Measurements from ENCODE around the gene CMTM6. TPM values are rescaled to one million over a fixed set of nuclear protein-coding genes. Genes with fewer than 3 reads are reported as not detected.

The CMTM6 gene
- total RNA-seq, 1 donor: 155 TPM

DNA sequence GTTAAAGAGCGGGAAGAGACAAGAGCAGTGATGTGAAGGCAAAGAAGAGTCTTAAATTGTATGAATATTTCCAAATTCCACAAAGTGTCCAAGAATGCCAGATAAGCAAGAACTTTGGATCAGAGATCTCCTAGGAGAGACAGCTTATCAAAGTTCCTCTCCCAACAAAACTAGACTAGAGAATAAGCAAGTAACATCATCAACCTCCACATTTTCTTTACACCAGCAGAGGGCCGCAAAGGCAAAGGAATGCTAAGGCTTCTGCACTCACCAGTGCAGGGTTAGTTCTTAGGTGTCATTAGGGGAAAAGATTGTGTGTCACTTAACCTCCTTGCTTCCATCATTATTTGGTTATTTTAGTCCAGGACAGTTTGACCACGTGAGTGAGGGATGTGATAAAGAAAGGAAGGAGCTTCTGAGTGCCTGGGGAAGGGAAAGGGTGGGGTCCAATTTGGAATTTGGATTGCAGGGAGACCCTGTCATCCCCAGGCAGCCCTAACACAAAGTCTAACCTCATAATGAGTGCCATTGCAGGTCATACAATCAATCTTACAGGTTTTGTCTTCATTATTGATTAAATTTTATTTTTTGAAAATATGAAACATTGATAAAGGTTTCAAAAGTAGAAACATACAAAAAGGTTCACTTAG lies 7.5 kb upstream of the CMTM6 start:
- no peaks in the 10 kb centered on the region for H3K9me3 ChIP-seq (ENCODE audit: low read depth, low read length)
- H3K4me1 ChIP-seq (ENCODE audit: insufficient read depth, low read length): no peaks in the 10 kb centered on the region
- H3K27me3 ChIP-seq (ENCODE audit: insufficient read depth, low read length): no peaks in the 10 kb centered on the region
- no peak overlapping the region for H3K4me3 ChIP-seq (ENCODE audit: low read length)

- H3K27me3 ChIP-seq (ENCODE audit: insufficient read depth, low read length): no peaks in the 10 kb centered on the region
- H3K9me3 ChIP-seq (ENCODE audit: low read depth, low read length): no peaks in the 10 kb centered on the region
- no peaks in the 10 kb centered on the region for H3K4me1 ChIP-seq (ENCODE audit: insufficient read depth, low read length)
- H3K4me3 ChIP-seq (ENCODE audit: low read length): no peak overlapping the region
Measured at GRCh38 chr3:32508711-32509110, 6.1 kb upstream of the CMTM6 start.

- Histone ChIP-seq H3K9me3 (ENCODE audit: low read depth, low read length) (no peaks in the 10 kb centered on the region), H3K27me3 (ENCODE audit: insufficient read depth, low read length) (no peaks in the 10 kb centered on the region), H3K4me1 (ENCODE audit: insufficient read depth, low read length) (peaks cover 9% of the 10 kb centered on the region), H3K4me3 (ENCODE audit: low read length) (no peak overlapping the region)
Measured at GRCh38 chr3:32506466-32506865, 3.8 kb upstream of the CMTM6 start.

GRCh38 chr3:32502946-32503286 lies 264 bp upstream of the CMTM6 start:
- Histone ChIP-seq H3K4me1 (ENCODE audit: insufficient read depth, low read length) (peaks cover 34% of the 10 kb centered on the region), H3K9me3 (ENCODE audit: low read depth, low read length) (no peaks in the 10 kb centered on the region), H3K4me3 (ENCODE audit: low read length) (peak overlapping the region; percentile 94), H3K27me3 (ENCODE audit: insufficient read depth, low read length) (no peaks in the 10 kb centered on the region)

DNA sequence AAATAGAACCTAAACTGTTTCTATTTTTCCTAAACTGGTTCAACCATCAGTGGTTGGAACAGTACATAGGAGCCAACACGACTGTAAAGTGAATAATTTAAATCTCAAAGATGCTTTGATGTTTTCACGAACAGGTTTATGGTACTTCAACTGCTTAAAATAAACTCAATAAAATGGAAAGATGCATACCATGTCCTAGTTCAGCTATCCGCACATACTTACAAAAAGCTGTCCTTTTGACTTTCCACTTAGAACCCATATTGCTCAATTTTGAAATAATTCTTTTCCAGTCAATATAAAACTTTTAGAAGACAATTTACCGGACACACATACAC lies 902 bp downstream of the CMTM6 start:
- Histone ChIP-seq H3K4me1 (ENCODE audit: insufficient read depth, low read length) (peaks cover 42% of the 10 kb centered on the region), H3K27me3 (ENCODE audit: insufficient read depth, low read length) (no peaks in the 10 kb centered on the region), H3K4me3 (ENCODE audit: low read length) (peak overlapping the region; percentile 94), H3K9me3 (ENCODE audit: low read depth, low read length) (no peaks in the 10 kb centered on the region)

GRCh38 chr3:32500880-32501782 lies 1.5 kb downstream of the CMTM6 start:
- H3K9me3 ChIP-seq (ENCODE audit: low read depth, low read length): no peaks in the 10 kb centered on the region
- H3K27me3 ChIP-seq (ENCODE audit: insufficient read depth, low read length): no peaks in the 10 kb centered on the region
- peaks cover 46% of the 10 kb centered on the region for H3K4me1 ChIP-seq (ENCODE audit: insufficient read depth, low read length)
- H3K4me3 ChIP-seq (ENCODE audit: low read length): peak overlapping the region; percentile 94

GRCh38 chr3:32500231-32500630 lies 2.4 kb downstream of the CMTM6 start:
- Histone ChIP-seq H3K27me3 (ENCODE audit: insufficient read depth, low read length) (no peaks in the 10 kb centered on the region), H3K9me3 (ENCODE audit: low read depth, low read length) (no peaks in the 10 kb centered on the region), H3K4me3 (ENCODE audit: low read length) (no peak overlapping the region), H3K4me1 (ENCODE audit: insufficient read depth, low read length) (peaks cover 54% of the 10 kb centered on the region)

DNA sequence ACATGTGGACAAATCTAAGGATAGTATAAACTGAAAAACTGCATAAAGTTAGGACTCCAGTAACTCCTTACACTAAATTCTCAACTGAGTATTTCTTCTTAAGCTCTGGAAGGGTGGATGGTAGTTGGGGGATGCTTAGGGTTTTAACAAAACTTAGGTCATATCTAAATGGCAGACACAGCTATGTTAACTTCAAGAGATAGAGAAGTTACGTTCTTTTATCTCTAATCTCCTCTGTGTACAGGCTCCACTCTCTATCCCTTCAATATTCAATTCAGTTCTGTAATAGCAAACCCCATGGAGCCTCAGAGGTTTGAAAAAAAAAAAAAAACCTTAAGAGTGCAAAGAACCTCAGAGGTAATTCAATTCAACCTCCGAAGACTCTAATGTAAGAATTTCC lies 3.1 kb downstream of the CMTM6 start:
- Histone ChIP-seq H3K4me1 (ENCODE audit: insufficient read depth, low read length) (peaks cover 54% of the 10 kb centered on the region), H3K4me3 (ENCODE audit: low read length) (no peak overlapping the region), H3K27me3 (ENCODE audit: insufficient read depth, low read length) (no peaks in the 10 kb centered on the region), H3K9me3 (ENCODE audit: low read depth, low read length) (no peaks in the 10 kb centered on the region)

DNA sequence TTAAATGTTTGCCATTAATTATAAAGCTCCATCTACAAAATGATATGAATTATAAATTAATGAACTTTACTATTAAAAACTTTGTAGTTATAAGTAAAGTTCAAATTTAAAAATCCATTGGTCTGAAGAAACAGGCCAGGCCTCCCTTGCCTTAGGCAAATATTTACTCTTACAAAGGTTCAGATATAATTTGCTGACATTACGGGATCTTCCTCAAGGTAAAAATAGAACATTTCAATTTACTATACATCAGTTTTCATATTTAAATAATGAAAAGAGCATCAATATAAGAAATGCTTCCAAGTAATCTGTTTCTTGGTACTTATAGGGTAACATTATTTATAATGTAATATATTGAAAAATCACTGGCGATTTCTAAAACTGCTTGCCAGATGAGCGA lies 3.7 kb downstream of the CMTM6 start:
- Histone ChIP-seq H3K4me3 (ENCODE audit: low read length) (no peak overlapping the region), H3K9me3 (ENCODE audit: low read depth, low read length) (no peaks in the 10 kb centered on the region), H3K27me3 (ENCODE audit: insufficient read depth, low read length) (no peaks in the 10 kb centered on the region), H3K4me1 (ENCODE audit: insufficient read depth, low read length) (peaks cover 57% of the 10 kb centered on the region)

GRCh38 chr3:32498252-32498651 lies 4.4 kb downstream of the CMTM6 start:
- H3K27me3 ChIP-seq (ENCODE audit: insufficient read depth, low read length): no peaks in the 10 kb centered on the region
- H3K9me3 ChIP-seq (ENCODE audit: low read depth, low read length): no peaks in the 10 kb centered on the region
- peaks cover 62% of the 10 kb centered on the region for H3K4me1 ChIP-seq (ENCODE audit: insufficient read depth, low read length)
- no peak overlapping the region for H3K4me3 ChIP-seq (ENCODE audit: low read length)

GRCh38 chr3:32495609-32496008 lies 7.0 kb downstream of the CMTM6 start:
- Histone ChIP-seq H3K27me3 (ENCODE audit: insufficient read depth, low read length) (no peaks in the 10 kb centered on the region), H3K9me3 (ENCODE audit: low read depth, low read length) (no peaks in the 10 kb centered on the region), H3K4me3 (ENCODE audit: low read length) (no peak overlapping the region), H3K4me1 (ENCODE audit: insufficient read depth, low read length) (peaks cover 49% of the 10 kb centered on the region)

GRCh38 chr3:32495085-32495484 lies 7.6 kb downstream of the CMTM6 start:
- peaks cover 49% of the 10 kb centered on the region for H3K4me1 ChIP-seq (ENCODE audit: insufficient read depth, low read length)

GRCh38 chr3:32493437-32494414 lies 8.9 kb downstream of the CMTM6 start:
- Histone ChIP-seq H3K9me3 (ENCODE audit: low read depth, low read length) (no peaks in the 10 kb centered on the region), H3K4me3 (ENCODE audit: low read length) (no peak overlapping the region), H3K27me3 (ENCODE audit: insufficient read depth, low read length) (no peaks in the 10 kb centered on the region), H3K4me1 (ENCODE audit: insufficient read depth, low read length) (peaks cover 40% of the 10 kb centered on the region)

More at GRCh38 chr3:32495085-32495484, 7.6 kb downstream of the CMTM6 start:
- no peaks in the 10 kb centered on the region for H3K9me3 ChIP-seq (ENCODE audit: low read depth, low read length)
- no peaks in the 10 kb centered on the region for H3K27me3 ChIP-seq (ENCODE audit: insufficient read depth, low read length)
- no peak overlapping the region for H3K4me3 ChIP-seq (ENCODE audit: low read length)

GRCh38 chr3:32492684-32493436 lies 9.8 kb downstream of the CMTM6 start:
- H3K4me1 ChIP-seq (ENCODE audit: insufficient read depth, low read length): peaks cover 32% of the 10 kb centered on the region

More at GRCh38 chr3:32492684-32493436, 9.8 kb downstream of the CMTM6 start:
- H3K9me3 ChIP-seq (ENCODE audit: low read depth, low read length): no peaks in the 10 kb centered on the region
- H3K27me3 ChIP-seq (ENCODE audit: insufficient read depth, low read length): no peaks in the 10 kb centered on the region
- H3K4me3 ChIP-seq (ENCODE audit: low read length): no peak overlapping the region

Measured in mononuclear cell (primary cell).